H9 (cell line): Measurements from ENCODE around the gene SRGAP1. TPM values are rescaled to one million over a fixed set of nuclear protein-coding genes. Genes with fewer than 3 reads are reported as not detected.

Experiments used
- DNase-seq: peaks from one replicate; pipeline ENCODE4 v3.0.0-alpha.2; 2017
- H2AFZ ChIP-seq: one replicate; pipeline ENCODE4 v1.6.1; 2013; ENCODE audit warnings: mild to moderate bottlenecking, low read length, control low read depth, moderate library complexity
- H2AK5ac ChIP-seq: 2 replicates; pipeline ENCODE4 v1.6.1; 2013; ENCODE audit warnings: low read length, control low read depth, mixed read lengths; ENCODE audit not compliant: insufficient read length
- H2BK120ac ChIP-seq: one replicate; pipeline ENCODE4 v1.6.1; 2013; ENCODE audit warnings: low read depth, mild to moderate bottlenecking, low read length, control low read depth, inconsistent platforms; ENCODE audit not compliant: poor library complexity, severe bottlenecking
- H2BK12ac ChIP-seq: 2 replicates; pipeline ENCODE4 v1.6.1; 2013; ENCODE audit warnings: low read length, control low read depth, mixed read lengths, low read depth; ENCODE audit not compliant: insufficient read length
- H2BK15ac ChIP-seq: 2 replicates; pipeline ENCODE4 v1.6.1; 2013; ENCODE audit warnings: low read depth, low read length, control low read depth
- H2BK20ac ChIP-seq: one replicate; pipeline ENCODE4 v1.6.1; 2013; ENCODE audit warnings: low read depth, mild to moderate bottlenecking, low read length, control low read depth, inconsistent platforms; ENCODE audit not compliant: poor library complexity, severe bottlenecking
- H2BK5ac ChIP-seq: 2 replicates; pipeline ENCODE4 v1.6.1; 2013; ENCODE audit warnings: low read length, control low read depth, mixed read lengths; ENCODE audit not compliant: insufficient read length
- H3K14ac ChIP-seq: 2 replicates; pipeline ENCODE4 v1.6.1; 2013; ENCODE audit warnings: low read length, control low read depth; ENCODE audit not compliant: insufficient read depth
- H3K18ac ChIP-seq: 2 replicates; pipeline ENCODE4 v1.6.1; 2013; ENCODE audit warnings: low read depth, mild to moderate bottlenecking, mixed read lengths, low read length, control low read depth; ENCODE audit not compliant: insufficient read length
- H3K23ac ChIP-seq: 2 replicates; pipeline ENCODE4 v1.6.1; 2013; ENCODE audit warnings: low read length, control low read depth, mixed read lengths, low read depth; ENCODE audit not compliant: insufficient read length
- H3K23me2 ChIP-seq: 2 replicates; pipeline ENCODE4 v1.6.1; 2013; ENCODE audit warnings: low read depth, mild to moderate bottlenecking, mixed read lengths, low read length, control low read depth; ENCODE audit not compliant: insufficient read length, poor library complexity, severe bottlenecking
- H3K27ac ChIP-seq: 2 replicates; pipeline ENCODE4 v1.5.1; 2013; ENCODE audit warnings: low read length, control low read depth, mixed read lengths, low read depth; ENCODE audit not compliant: insufficient read length
- H3K27me3 ChIP-seq: 2 replicates; pipeline ENCODE4 v1.6.1; 2013; ENCODE audit warnings: low read length, control low read depth, inconsistent platforms; ENCODE audit not compliant: insufficient read depth
- H3K4ac ChIP-seq: 2 replicates; pipeline ENCODE4 v1.6.1; 2013; ENCODE audit warnings: low read depth, mild to moderate bottlenecking, control low read depth, inconsistent platforms, low read length, moderate library complexity
- H3K4me1 ChIP-seq: 2 replicates; pipeline ENCODE4 v1.6.1; 2013; ENCODE audit warnings: low read length, control low read depth, inconsistent platforms; ENCODE audit not compliant: insufficient read depth
- H3K4me2 ChIP-seq: 2 replicates; pipeline ENCODE4 v1.6.1; 2013; ENCODE audit warnings: low read length, control low read depth, mixed read lengths; ENCODE audit not compliant: insufficient read length, insufficient read depth
- H3K56ac ChIP-seq: 2 replicates; pipeline ENCODE4 v1.6.1; 2013; ENCODE audit warnings: low read depth, mild to moderate bottlenecking, mixed read lengths, low read length, control low read depth; ENCODE audit not compliant: insufficient read length
- H3K79me1 ChIP-seq: 2 replicates; pipeline ENCODE4 v1.6.1; 2013; ENCODE audit warnings: low read depth, mild to moderate bottlenecking, moderate library complexity, low read length, control low read depth, inconsistent platforms; ENCODE audit not compliant: insufficient read depth, poor library complexity, severe bottlenecking
- H3K79me2 ChIP-seq: 2 replicates; pipeline ENCODE4 v1.6.1; 2013; ENCODE audit warnings: low read length, control low read depth, inconsistent platforms; ENCODE audit not compliant: insufficient read depth
- H3K9ac ChIP-seq: 2 replicates; pipeline ENCODE4 v1.6.1; 2013; ENCODE audit warnings: low read length, control low read depth, mixed read lengths; ENCODE audit not compliant: insufficient read length; ENCODE audit errors: extremely low read depth
- H3K9me3 ChIP-seq: one replicate; pipeline ENCODE4 v1.6.1; 2013; ENCODE audit warnings: low read depth, low read length, inconsistent platforms; ENCODE audit not compliant: control insufficient read depth
- H3T11ph ChIP-seq: one replicate; pipeline ENCODE4 v1.6.1; 2013; ENCODE audit warnings: mild to moderate bottlenecking, low read length, control low read depth, inconsistent platforms
- H4K20me1 ChIP-seq: one replicate; pipeline ENCODE4 v1.6.1; 2013; ENCODE audit not compliant: control insufficient read depth, insufficient read length, insufficient read depth
- H4K5ac ChIP-seq: 2 replicates; pipeline ENCODE4 v1.6.1; 2013; ENCODE audit warnings: low read depth, mild to moderate bottlenecking, mixed read lengths, low read length, control low read depth; ENCODE audit not compliant: insufficient read length
- H4K8ac ChIP-seq: replicated peaks from 2 replicates; pipeline ENCODE4 v1.6.1; 2013; ENCODE audit warnings: low read length, control low read depth, mixed read lengths, low read depth; ENCODE audit not compliant: insufficient read length
- H4K91ac ChIP-seq: 2 replicates; pipeline ENCODE4 v1.6.1; 2013; ENCODE audit warnings: low read depth, mild to moderate bottlenecking, moderate library complexity, mixed read lengths, low read length, control low read depth; ENCODE audit not compliant: insufficient read length
- H3K27ac Mint-ChIP-seq, 3 experiments: 2 replicates in 2 of 3; 3 replicates in 1 of 3; pipeline ENCODE4 v1.8.0; 2020 to 2021; ENCODE audit warnings: mixed read lengths in 3 of 3, mild to moderate bottlenecking in 1 of 3, moderate library complexity in 1 of 3
- H3K27me3 Mint-ChIP-seq: 2 replicates; pipeline ENCODE4 v1.8.0; 2021; ENCODE audit warnings: low read depth, mild to moderate bottlenecking, moderate library complexity, mixed read lengths
- H3K36me3 Mint-ChIP-seq, 3 experiments: 2 replicates in 2 of 3; 3 replicates in 1 of 3; pipeline ENCODE4 v1.8.0; 2020 to 2021; ENCODE audit warnings: low read depth in 3 of 3, mixed read lengths in 3 of 3; ENCODE audit not compliant: insufficient read depth in 1 of 3
- H3K4me1 Mint-ChIP-seq, 2 experiments: 2 replicates each; pipeline ENCODE4 v1.8.0; 2020; ENCODE audit warnings: mixed read lengths in 2 of 2
- H3K4me3 Mint-ChIP-seq, 2 experiments: 2 replicates in 1 of 2; 3 replicates in 1 of 2; pipeline ENCODE4 v1.8.0; 2020 to 2021; ENCODE audit warnings: mild to moderate bottlenecking in 2 of 2, mixed read lengths in 2 of 2, moderate library complexity in 1 of 2
- H3K9me3 Mint-ChIP-seq, 2 experiments: 2 replicates in 1 of 2; 3 replicates in 1 of 2; pipeline ENCODE4 v1.8.0; 2020; ENCODE audit warnings: mild to moderate bottlenecking in 2 of 2, mixed read lengths in 2 of 2, moderate library complexity in 1 of 2
- WGBS: extraction: QIAGEN DNeasy Blood & Tissue Kit; methylation state at CpG from one replicate; pipeline ENCODE4 v1.1.7; 2013; ENCODE audit warnings: missing lambda C conversion rate, low lambda C conversion rate, mixed read lengths; ENCODE audit not compliant: insufficient read length; ENCODE audit errors: extremely low coverage; 5-methylcytosine and 5-hydroxymethylcytosine counted together
- total RNA-seq: library from RNA; stranded (reverse); gene quantifications from 2 replicates; pipeline ENCODE4 v1.2.1, GENCODE V29; 2021
- TF ChIP-seq, protein P1 (sequence below): fragments of 200-600 bp; sonication (generic); conservative IDR thresholded peaks from 3 replicates; pipeline ENCODE4 v1.8.0; 2021; ENCODE audit warnings: antibody characterized with exemption, mild to moderate bottlenecking

Gene SRGAP1
- total RNA-seq, 1 experiment from 2014 or later: 4.8 TPM

DNA sequence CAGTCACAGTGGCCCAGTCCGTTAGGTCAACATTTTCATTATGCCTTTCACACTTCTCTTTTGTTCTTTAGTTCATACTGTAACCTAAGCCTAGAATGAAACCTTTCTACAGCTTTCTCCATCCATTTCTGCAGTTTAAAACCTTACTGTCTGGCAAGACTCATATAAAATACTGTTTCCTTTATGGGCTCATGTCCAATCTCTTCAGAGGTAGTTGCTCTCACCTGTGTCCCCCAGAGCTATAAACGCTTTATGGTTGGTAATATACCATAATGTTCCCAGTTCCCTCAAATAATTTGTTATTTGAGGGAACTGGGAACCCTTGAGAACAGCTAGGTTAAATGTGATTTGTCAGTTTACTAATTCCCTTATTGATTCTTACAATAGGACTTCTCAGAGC lies 83.0 kb downstream of the SRGAP1 start:
- Histone ChIP-seq H2BK20ac (no peak overlapping the region), H3T11ph (no peak overlapping the region), H3K56ac (no peak overlapping the region), H4K20me1 (no peaks in the 10 kb centered on the region), H4K5ac (no peak overlapping the region), H3K18ac (no peak overlapping the region), H3K4me1 (peaks cover under 1% of the 10 kb centered on the region; the same call in 1 of the 2 replicates), H2AK5ac (no peak overlapping the region), H4K8ac (no peak overlapping the region), H2BK120ac (no peak overlapping the region), H3K4me2 (no peak overlapping the region), H4K91ac (no peak overlapping the region), H2BK12ac (no peak overlapping the region), H3K79me1 (peaks cover 3% of the 10 kb centered on the region), H2AFZ (no peak overlapping the region), H2BK15ac (no peak overlapping the region), H3K79me2 (no peaks in the 10 kb centered on the region), H3K14ac (no peak overlapping the region), H3K23ac (no peak overlapping the region), H3K9me3 (no peaks in the 10 kb centered on the region), H3K9ac (no peak overlapping the region), H3K27me3 (no peaks in the 10 kb centered on the region), H2BK5ac (no peak overlapping the region), H3K27ac (no peak overlapping the region), H3K4ac (no peak overlapping the region), H3K23me2 (no peaks in the 10 kb centered on the region)
- Mint-ChIP-seq H3K4me3 (no peak overlapping the region), H3K4me1 (peaks cover 21 to 25% of the 10 kb centered on the region in 2 experiments), H3K27ac (no peak overlapping the region), H3K9me3 (no peaks in the 10 kb centered on the region), H3K27me3 (no peaks in the 10 kb centered on the region), H3K36me3 (0 out of 7 replicates have a peak, but pooled peaks cover 0 to 10% (median 0%) of the 10 kb centered on the region in 3 experiments)
- TF ChIP-seq, protein P1, sequence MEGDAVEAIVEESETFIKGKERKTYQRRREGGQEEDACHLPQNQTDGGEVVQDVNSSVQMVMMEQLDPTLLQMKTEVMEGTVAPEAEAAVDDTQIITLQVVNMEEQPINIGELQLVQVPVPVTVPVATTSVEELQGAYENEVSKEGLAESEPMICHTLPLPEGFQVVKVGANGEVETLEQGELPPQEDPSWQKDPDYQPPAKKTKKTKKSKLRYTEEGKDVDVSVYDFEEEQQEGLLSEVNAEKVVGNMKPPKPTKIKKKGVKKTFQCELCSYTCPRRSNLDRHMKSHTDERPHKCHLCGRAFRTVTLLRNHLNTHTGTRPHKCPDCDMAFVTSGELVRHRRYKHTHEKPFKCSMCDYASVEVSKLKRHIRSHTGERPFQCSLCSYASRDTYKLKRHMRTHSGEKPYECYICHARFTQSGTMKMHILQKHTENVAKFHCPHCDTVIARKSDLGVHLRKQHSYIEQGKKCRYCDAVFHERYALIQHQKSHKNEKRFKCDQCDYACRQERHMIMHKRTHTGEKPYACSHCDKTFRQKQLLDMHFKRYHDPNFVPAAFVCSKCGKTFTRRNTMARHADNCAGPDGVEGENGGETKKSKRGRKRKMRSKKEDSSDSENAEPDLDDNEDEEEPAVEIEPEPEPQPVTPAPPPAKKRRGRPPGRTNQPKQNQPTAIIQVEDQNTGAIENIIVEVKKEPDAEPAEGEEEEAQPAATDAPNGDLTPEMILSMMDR: no peak
- no peak for DNase-seq
- WGBS: no CpG with 5 or more reads among the region's 2 CpGs
